ENCODE results near the gene SCNN1A. TPM values are rescaled to one million over a fixed set of nuclear protein-coding genes. Genes with fewer than 3 reads are reported as not detected.

Gene SCNN1A
- total RNA-seq, 4 donors from 2014 or later = 1.9 to 29.0 (median 15.7) TPM

GRCh38 chr12:6312529-6313325, 62.6 kb downstream of the SCNN1A start:
- no peak for TF ChIP-seq CTCF (IDR thresholded peaks at IDR 0.05)
- no peak for DNase-seq (ENCODE audit: low spot score)
- peak; percentile 13 for ATAC-seq (ENCODE audit: low FRiP score)

GRCh38 chr12:6311822-6312528, 63.4 kb downstream of the SCNN1A start:
- ATAC-seq (ENCODE audit: low FRiP score) = no peak
- TF ChIP-seq CTCF (IDR thresholded peaks at IDR 0.05) = no peak
- no peak for DNase-seq (ENCODE audit: low spot score)

GRCh38 chr12:6310771-6311610, 64.4 kb downstream of the SCNN1A start:
- no peak for ATAC-seq (ENCODE audit: low FRiP score)
- no peak for TF ChIP-seq CTCF (IDR thresholded peaks at IDR 0.05)
- DNase-seq (ENCODE audit: low spot score) = no peak

GRCh38 chr12:6307529-6307928, 67.8 kb downstream of the SCNN1A start:
- ATAC-seq (ENCODE audit: low FRiP score) (no peak), DNase-seq (ENCODE audit: low spot score) (no peak)
- no peak for TF ChIP-seq CTCF (IDR thresholded peaks at IDR 0.05)

- DNase-seq (ENCODE audit: low spot score) (no peak), ATAC-seq (ENCODE audit: low FRiP score) (no peak)
- no peak for TF ChIP-seq CTCF (IDR thresholded peaks at IDR 0.05)
These were observed 68.7 kb downstream of the SCNN1A start for GRCh38 chr12:6306599-6307220.

GRCh38 chr12:6306151-6306550, 69.2 kb downstream of the SCNN1A start:
- TF ChIP-seq CTCF (IDR thresholded peaks at IDR 0.05) = no peak
- no peak for ATAC-seq (ENCODE audit: low FRiP score)

More at GRCh38 chr12:6306151-6306550, 69.2 kb downstream of the SCNN1A start:
- DNase-seq (ENCODE audit: low spot score) = no peak
